Adrenal gland (tissue), 5 donors: ENCODE results near the gene PRRG4.

Experiments used
- POLR2A ChIP-seq, 2 donors: fragments of 450-650 bp; IDR thresholded peaks; one replicate each; pipeline ENCODE4 v1.6.1; 2017; ENCODE audit warnings: antibody characterized with exemption in 2 of 2, mild to moderate bottlenecking in 2 of 2, moderate library complexity in 1 of 2
- TF ChIP-seq, protein P1 (sequence below), 6 experiments: fragments of 450-650 bp in 4 of 6; fragments of 200-600 bp in 2 of 6; sonication (generic) in 1 of 6; IDR thresholded peaks; 1 replicate in 5 of 6; 2 replicates in 1 of 6; pipeline versions ENCODE4 v1.5.1 to v1.8.0; 2016 to 2021; ENCODE audit warnings: antibody characterized with exemption in 6 of 6, mild to moderate bottlenecking in 2 of 6, moderate library complexity in 1 of 6
- donor health status: DM: no; HTN: no; CAD: no.

DNA sequence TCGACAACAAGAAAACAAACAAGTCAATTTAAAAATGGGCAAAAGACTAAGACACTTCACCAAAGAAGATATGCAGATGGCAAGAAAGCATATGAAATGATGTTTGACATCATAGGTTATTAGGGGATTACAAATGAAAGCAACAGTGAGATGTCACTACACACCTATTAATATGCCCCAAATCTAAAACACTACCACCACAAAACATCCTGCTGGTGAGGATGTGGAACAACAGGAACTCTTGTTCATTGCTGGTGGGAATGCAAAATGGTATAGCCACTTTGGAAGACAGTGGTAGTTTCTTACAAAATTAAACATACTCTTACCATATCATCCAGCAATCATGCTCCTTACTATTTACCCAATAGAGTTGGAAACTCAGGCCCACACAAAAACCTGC, 29.0 kb downstream of the PRRG4 start:
- no peak for TF ChIP-seq POLR2A (IDR thresholded peaks at IDR 0.05)
- TF ChIP-seq, protein P1, sequence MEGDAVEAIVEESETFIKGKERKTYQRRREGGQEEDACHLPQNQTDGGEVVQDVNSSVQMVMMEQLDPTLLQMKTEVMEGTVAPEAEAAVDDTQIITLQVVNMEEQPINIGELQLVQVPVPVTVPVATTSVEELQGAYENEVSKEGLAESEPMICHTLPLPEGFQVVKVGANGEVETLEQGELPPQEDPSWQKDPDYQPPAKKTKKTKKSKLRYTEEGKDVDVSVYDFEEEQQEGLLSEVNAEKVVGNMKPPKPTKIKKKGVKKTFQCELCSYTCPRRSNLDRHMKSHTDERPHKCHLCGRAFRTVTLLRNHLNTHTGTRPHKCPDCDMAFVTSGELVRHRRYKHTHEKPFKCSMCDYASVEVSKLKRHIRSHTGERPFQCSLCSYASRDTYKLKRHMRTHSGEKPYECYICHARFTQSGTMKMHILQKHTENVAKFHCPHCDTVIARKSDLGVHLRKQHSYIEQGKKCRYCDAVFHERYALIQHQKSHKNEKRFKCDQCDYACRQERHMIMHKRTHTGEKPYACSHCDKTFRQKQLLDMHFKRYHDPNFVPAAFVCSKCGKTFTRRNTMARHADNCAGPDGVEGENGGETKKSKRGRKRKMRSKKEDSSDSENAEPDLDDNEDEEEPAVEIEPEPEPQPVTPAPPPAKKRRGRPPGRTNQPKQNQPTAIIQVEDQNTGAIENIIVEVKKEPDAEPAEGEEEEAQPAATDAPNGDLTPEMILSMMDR (IDR thresholded peaks at IDR 0.05), result no peak
